Panc1 (cell line): ENCODE data around the gene DPH5. TPM values are rescaled to one million over a fixed set of nuclear protein-coding genes. Genes with fewer than 3 reads are reported as not detected.

Source experiments
- ATAC-seq: fragments of 200-7000 bp; cut with Tn5 transposase; 2 replicates; pipeline ENCODE4 v1.9.1; 2020; ENCODE audit warnings: mild to moderate bottlenecking, moderate library complexity
- BruUV-seq: library from RNA; stranded (reverse); fragments of 400-500 nt; replicated peaks from 2 replicates; lab custom pipeline; 2021; lab: Mats Ljungman, UMichigan
- CTCF ChIA-PET: fragments of 300-600 bp; sonication (Branson Sonifier 250); formaldehyde crosslinking; loops from one replicate; lab custom pipeline; 2022; ENCODE audit warnings: antibody characterized with exemption; lab: Charles Lee
- POLR2A ChIA-PET: fragments of 300-600 bp; sonication (Branson Sonifier 250); formaldehyde crosslinking; loops from one replicate; lab custom pipeline; 2022; ENCODE audit warnings: antibody characterized with exemption; lab: Charles Lee
- DNase-seq: peaks from one replicate; pipeline ENCODE4 v3.0.0-alpha.2; 2010; ENCODE audit warnings: low read depth, low spot score
- H3K27ac ChIP-seq: 2 replicates; pipeline ENCODE4 v1.5.1; 2011; ENCODE audit warnings: mild to moderate bottlenecking, low read length, inconsistent platforms
- H3K27me3 ChIP-seq: fragments of 200-500 bp; sonication (Bioruptor generic); 2 replicates; pipeline ENCODE4 v1.6.0; 2014; ENCODE audit warnings: low read length, inconsistent platforms; ENCODE audit not compliant: control insufficient read depth, insufficient read depth
- H3K36me3 ChIP-seq: fragments of 200-500 bp; sonication (Bioruptor generic); 2 replicates; pipeline ENCODE4 v1.5.1; 2014; ENCODE audit warnings: inconsistent platforms, mild to moderate bottlenecking, low read length, moderate library complexity; ENCODE audit not compliant: control insufficient read depth, insufficient read depth
- H3K4me1 ChIP-seq: 2 replicates; pipeline ENCODE4 v1.5.1; 2011; ENCODE audit warnings: inconsistent platforms, mild to moderate bottlenecking, low read length, moderate library complexity; ENCODE audit not compliant: control insufficient read depth, insufficient read depth
- H3K4me3 ChIP-seq, 2 experiments: 2 replicates each; pipeline ENCODE4 v1.5.1; 2011 to 2012; ENCODE audit warnings: low read depth in 2 of 2, low read length in 2 of 2, mild to moderate bottlenecking in 2 of 2, inconsistent platforms in 1 of 2, moderate library complexity in 1 of 2
- H3K9me3 ChIP-seq: fragments of 200-500 bp; sonication (Bioruptor generic); 2 replicates; pipeline ENCODE4 v1.5.1; 2014; ENCODE audit warnings: low read depth, mild to moderate bottlenecking, inconsistent platforms, low read length, moderate library complexity; ENCODE audit not compliant: control insufficient read depth, insufficient read depth
- POLR2AphosphoS5 ChIP-seq: IDR thresholded peaks from 2 replicates; pipeline ENCODE4 v1.6.1; 2012; ENCODE audit warnings: mild to moderate bottlenecking, low read depth, low read length, moderate library complexity
- SIN3A ChIP-seq: IDR thresholded peaks from 2 replicates; pipeline ENCODE4 v1.6.1; 2012; ENCODE audit warnings: low read depth, mild to moderate bottlenecking, low read length, moderate library complexity, borderline replicate concordance; ENCODE audit not compliant: insufficient read depth
- TCF7L2 ChIP-seq: IDR thresholded peaks from 2 replicates; pipeline ENCODE4 v1.6.1; 2011; ENCODE audit warnings: mild to moderate bottlenecking, low read depth, low read length, inconsistent platforms
- in situ Hi-C: cut with HindIII; loops from 2 replicates; pipeline ENCODE4 v1.10.0; 2016; ENCODE audit warnings: low sequenced_read_pairs, low pct_unique_long_range_greater_than_20kb
- intact Hi-C: fragments of 100-400 bp; cut with micrococcal nuclease; formaldehyde crosslinking; loops from one replicate; pipeline ENCODE4 v1.10.0; 2022; ENCODE audit not compliant: unreplicated experiment
- total RNA-seq: library from RNA; stranded (reverse); gene quantifications from one replicate; pipeline ENCODE4 v1.2.1, GENCODE V29; 2021; ENCODE audit not compliant: unreplicated experiment
- TF ChIP-seq, protein P1 (sequence below), 2 experiments: IDR thresholded peaks; 2 replicates each; pipeline ENCODE4 v1.6.1; 2011 to 2012; ENCODE audit warnings: low read depth in 2 of 2, control low read depth in 1 of 2, low read length in 1 of 2, mild to moderate bottlenecking in 1 of 2, moderate library complexity in 1 of 2; ENCODE audit not compliant: insufficient read depth in 1 of 2
- TF ChIP-seq, protein P2 (sequence below): fragments of 450-650 bp; IDR thresholded peaks from 2 replicates; pipeline ENCODE4 v1.5.1; 2017; ENCODE audit warnings: mild to moderate bottlenecking

The DPH5 gene
- total RNA-seq, 1 experiment from 2014 or later, result 22.6 TPM

- no peak overlapping the region for H3K4me3 ChIP-seq
- DNase-seq, result no peak
- CTCF ChIA-PET, result no interaction called here
- intact Hi-C loops, result no loop called here
- no peaks in the 10 kb centered on the region for H3K9me3 ChIP-seq
- ATAC-seq, result no peak
- H3K36me3 ChIP-seq, result no peaks in the 10 kb centered on the region
- H3K27ac ChIP-seq, result no peak overlapping the region
- TF ChIP-seq, protein P1, sequence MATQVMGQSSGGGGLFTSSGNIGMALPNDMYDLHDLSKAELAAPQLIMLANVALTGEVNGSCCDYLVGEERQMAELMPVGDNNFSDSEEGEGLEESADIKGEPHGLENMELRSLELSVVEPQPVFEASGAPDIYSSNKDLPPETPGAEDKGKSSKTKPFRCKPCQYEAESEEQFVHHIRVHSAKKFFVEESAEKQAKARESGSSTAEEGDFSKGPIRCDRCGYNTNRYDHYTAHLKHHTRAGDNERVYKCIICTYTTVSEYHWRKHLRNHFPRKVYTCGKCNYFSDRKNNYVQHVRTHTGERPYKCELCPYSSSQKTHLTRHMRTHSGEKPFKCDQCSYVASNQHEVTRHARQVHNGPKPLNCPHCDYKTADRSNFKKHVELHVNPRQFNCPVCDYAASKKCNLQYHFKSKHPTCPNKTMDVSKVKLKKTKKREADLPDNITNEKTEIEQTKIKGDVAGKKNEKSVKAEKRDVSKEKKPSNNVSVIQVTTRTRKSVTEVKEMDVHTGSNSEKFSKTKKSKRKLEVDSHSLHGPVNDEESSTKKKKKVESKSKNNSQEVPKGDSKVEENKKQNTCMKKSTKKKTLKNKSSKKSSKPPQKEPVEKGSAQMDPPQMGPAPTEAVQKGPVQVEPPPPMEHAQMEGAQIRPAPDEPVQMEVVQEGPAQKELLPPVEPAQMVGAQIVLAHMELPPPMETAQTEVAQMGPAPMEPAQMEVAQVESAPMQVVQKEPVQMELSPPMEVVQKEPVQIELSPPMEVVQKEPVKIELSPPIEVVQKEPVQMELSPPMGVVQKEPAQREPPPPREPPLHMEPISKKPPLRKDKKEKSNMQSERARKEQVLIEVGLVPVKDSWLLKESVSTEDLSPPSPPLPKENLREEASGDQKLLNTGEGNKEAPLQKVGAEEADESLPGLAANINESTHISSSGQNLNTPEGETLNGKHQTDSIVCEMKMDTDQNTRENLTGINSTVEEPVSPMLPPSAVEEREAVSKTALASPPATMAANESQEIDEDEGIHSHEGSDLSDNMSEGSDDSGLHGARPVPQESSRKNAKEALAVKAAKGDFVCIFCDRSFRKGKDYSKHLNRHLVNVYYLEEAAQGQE (IDR thresholded peaks at IDR 0.05; ENCODE audit: insufficient read depth in 1 of 2, low read depth in 2 of 2, low read length in 1 of 2), result no peak
- no peak for TF ChIP-seq POLR2AphosphoS5
- TF ChIP-seq, protein P2, sequence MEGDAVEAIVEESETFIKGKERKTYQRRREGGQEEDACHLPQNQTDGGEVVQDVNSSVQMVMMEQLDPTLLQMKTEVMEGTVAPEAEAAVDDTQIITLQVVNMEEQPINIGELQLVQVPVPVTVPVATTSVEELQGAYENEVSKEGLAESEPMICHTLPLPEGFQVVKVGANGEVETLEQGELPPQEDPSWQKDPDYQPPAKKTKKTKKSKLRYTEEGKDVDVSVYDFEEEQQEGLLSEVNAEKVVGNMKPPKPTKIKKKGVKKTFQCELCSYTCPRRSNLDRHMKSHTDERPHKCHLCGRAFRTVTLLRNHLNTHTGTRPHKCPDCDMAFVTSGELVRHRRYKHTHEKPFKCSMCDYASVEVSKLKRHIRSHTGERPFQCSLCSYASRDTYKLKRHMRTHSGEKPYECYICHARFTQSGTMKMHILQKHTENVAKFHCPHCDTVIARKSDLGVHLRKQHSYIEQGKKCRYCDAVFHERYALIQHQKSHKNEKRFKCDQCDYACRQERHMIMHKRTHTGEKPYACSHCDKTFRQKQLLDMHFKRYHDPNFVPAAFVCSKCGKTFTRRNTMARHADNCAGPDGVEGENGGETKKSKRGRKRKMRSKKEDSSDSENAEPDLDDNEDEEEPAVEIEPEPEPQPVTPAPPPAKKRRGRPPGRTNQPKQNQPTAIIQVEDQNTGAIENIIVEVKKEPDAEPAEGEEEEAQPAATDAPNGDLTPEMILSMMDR, result no peak
- no peak for TF ChIP-seq SIN3A
- no peak for TF ChIP-seq TCF7L2
- in situ Hi-C loops, result no loop called here
- POLR2A ChIA-PET, result interaction anchor here (0.7 kb wide), 1 partner anchor 17 kb away, joined by 17 read pairs; no protein-coding TSS in a partner anchor
- no peaks in the 10 kb centered on the region for H3K4me1 ChIP-seq
- no peaks in the 10 kb centered on the region for H3K27me3 ChIP-seq
- BruUV-seq, result no TSS peak
Measured at GRCh38 chr1:100960098-100960497, 65.5 kb downstream of the DPH5 start.

DNA sequence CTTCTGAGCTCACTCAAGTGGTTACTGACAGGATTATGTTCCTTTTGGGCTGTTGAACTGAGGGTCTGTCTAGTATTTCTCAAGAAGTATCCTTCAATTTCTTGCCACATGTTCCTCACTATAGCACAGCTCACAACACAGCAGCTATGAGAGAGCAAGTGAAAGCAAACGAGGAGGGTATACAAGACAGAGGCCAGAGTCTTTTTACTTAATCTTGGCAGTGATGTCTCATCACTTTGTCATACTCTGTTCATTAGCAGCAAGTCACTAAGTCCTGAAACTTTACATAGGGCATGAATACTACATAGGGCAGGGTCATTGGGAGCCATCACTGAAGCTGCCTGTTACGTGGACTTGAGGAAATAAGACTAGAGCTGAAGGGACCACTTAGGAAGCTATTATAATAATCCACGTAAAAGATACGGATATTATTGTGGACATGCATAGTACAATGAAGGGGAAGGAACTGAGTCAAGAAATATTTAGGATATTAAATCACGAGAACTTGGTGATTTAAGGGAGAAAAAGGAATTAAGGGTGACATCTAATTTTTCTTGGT, 66.0 kb downstream of the DPH5 start:
- no peaks in the 10 kb centered on the region for H3K9me3 ChIP-seq
- H3K4me1 ChIP-seq, result no peaks in the 10 kb centered on the region
- H3K27me3 ChIP-seq, result no peaks in the 10 kb centered on the region
- no peak overlapping the region for H3K4me3 ChIP-seq
- POLR2A ChIA-PET, result no interaction called here
- H3K27ac ChIP-seq, result no peak overlapping the region
- intact Hi-C loops, result no loop called here
- ATAC-seq (no peak), DNase-seq (no peak)
- CTCF ChIA-PET, result no interaction called here
- TF ChIP-seq, protein P2, result no peak
- TF ChIP-seq POLR2AphosphoS5 (no peak), SIN3A (no peak), TCF7L2 (no peak)
- TF ChIP-seq, protein P1 (IDR thresholded peaks at IDR 0.05; ENCODE audit: insufficient read depth in 1 of 2, low read depth in 2 of 2, low read length in 1 of 2), result no peak
- in situ Hi-C loops, result no loop called here
- H3K36me3 ChIP-seq, result no peaks in the 10 kb centered on the region
- BruUV-seq, result no TSS peak
